IPS DF 6.9 (cell line): ENCODE data around the gene CX3CR1.

ENCODE experiments used
- DNase-seq: peaks from one replicate; pipeline ENCODE4 v3.0.0-alpha.2; 2013; ENCODE audit warnings: low read depth, low spot score
- H3K27ac ChIP-seq: one replicate; pipeline ENCODE4 v1.5.1; 2013; ENCODE audit warnings: low read length, control low read depth
- H3K27me3 ChIP-seq: 2 replicates; pipeline ENCODE4 v1.6.1; 2013; ENCODE audit warnings: mild to moderate bottlenecking, low read length; ENCODE audit not compliant: control insufficient read depth, insufficient read depth
- H3K36me3 ChIP-seq: 2 replicates; pipeline ENCODE4 v1.6.1; 2013; ENCODE audit warnings: low read length; ENCODE audit not compliant: control insufficient read depth, insufficient read depth
- H3K4me1 ChIP-seq: 2 replicates; pipeline ENCODE4 v1.6.1; 2013; ENCODE audit warnings: low read length; ENCODE audit not compliant: control insufficient read depth, insufficient read depth
- H3K4me3 ChIP-seq: 2 replicates; pipeline ENCODE4 v1.5.1; 2013; ENCODE audit warnings: mild to moderate bottlenecking, low read length
- H3K9me3 ChIP-seq: 2 replicates; pipeline ENCODE4 v1.6.1; 2013; ENCODE audit warnings: low read length, inconsistent platforms; ENCODE audit not compliant: control insufficient read depth, insufficient read depth
- WGBS: extraction: QIAGEN DNeasy Blood & Tissue Kit; methylation state at CpG from one replicate; pipeline ENCODE4 v1.1.7; 2013; ENCODE audit warnings: mixed read lengths, missing lambda C conversion rate; ENCODE audit not compliant: insufficient read length, insufficient coverage; 5-methylcytosine and 5-hydroxymethylcytosine counted together

Gene CX3CR1

GRCh38 chr3:39318301-39318700, 38.5 kb upstream of the CX3CR1 start:
- H3K4me3 ChIP-seq, result no peak overlapping the region
- no peak for DNase-seq
- H3K9me3 ChIP-seq, result no peaks in the 10 kb centered on the region
- no peaks in the 10 kb centered on the region for H3K27me3 ChIP-seq
- no peaks in the 10 kb centered on the region for H3K4me1 ChIP-seq
- no CpG with 5 or more reads among the region's 1 CpG for WGBS
- H3K27ac ChIP-seq, result no peak overlapping the region
- H3K36me3 ChIP-seq, result no peaks in the 10 kb centered on the region

GRCh38 chr3:39317571-39318169, 37.8 kb upstream of the CX3CR1 start:
- H3K27ac ChIP-seq, result no peak overlapping the region
- no peak overlapping the region for H3K4me3 ChIP-seq
- no peak for DNase-seq
- H3K36me3 ChIP-seq, result no peaks in the 10 kb centered on the region
- WGBS, result no CpG with 5 or more reads among the region's 2 CpGs
- H3K9me3 ChIP-seq, result no peaks in the 10 kb centered on the region
- H3K4me1 ChIP-seq, result no peaks in the 10 kb centered on the region
- no peaks in the 10 kb centered on the region for H3K27me3 ChIP-seq

- no peak for DNase-seq
- no peaks in the 10 kb centered on the region for H3K9me3 ChIP-seq
- no CpG with 5 or more reads among the region's 1 CpG for WGBS
Observed at GRCh38 chr3:39315420-39315819, 35.6 kb upstream of the CX3CR1 start.

GRCh38 chr3:39313289-39313688, 33.5 kb upstream of the CX3CR1 start:
- no peaks in the 10 kb centered on the region for H3K27me3 ChIP-seq
- no peaks in the 10 kb centered on the region for H3K36me3 ChIP-seq
- no peak overlapping the region for H3K4me3 ChIP-seq
- no peak for DNase-seq
- no peaks in the 10 kb centered on the region for H3K4me1 ChIP-seq
- no peak overlapping the region for H3K27ac ChIP-seq
- no peaks in the 10 kb centered on the region for H3K9me3 ChIP-seq

More at GRCh38 chr3:39315420-39315819, 35.6 kb upstream of the CX3CR1 start:
- Histone ChIP-seq H3K4me3 (no peak overlapping the region), H3K36me3 (no peaks in the 10 kb centered on the region), H3K27me3 (no peaks in the 10 kb centered on the region), H3K27ac (no peak overlapping the region), H3K4me1 (no peaks in the 10 kb centered on the region)

- no CpG with 5 or more reads among the region's 2 CpGs for WGBS
- H3K27me3 ChIP-seq, result no peaks in the 10 kb centered on the region
- H3K4me3 ChIP-seq, result no peak overlapping the region
- no peaks in the 10 kb centered on the region for H3K9me3 ChIP-seq
- no peaks in the 10 kb centered on the region for H3K36me3 ChIP-seq
- DNase-seq, result no peak
- H3K27ac ChIP-seq, result no peak overlapping the region
- H3K4me1 ChIP-seq, result no peaks in the 10 kb centered on the region; the same call in 1 of the 2 replicates
Observed at GRCh38 chr3:39302178-39302577, 22.3 kb upstream of the CX3CR1 start.

- Histone ChIP-seq H3K27me3 (no peaks in the 10 kb centered on the region), H3K9me3 (no peaks in the 10 kb centered on the region), H3K27ac (no peak overlapping the region), H3K36me3 (no peaks in the 10 kb centered on the region), H3K4me1 (no peaks in the 10 kb centered on the region; the same call in 1 of the 2 replicates), H3K4me3 (no peak overlapping the region)
- no peak for DNase-seq
Observed at GRCh38 chr3:39299279-39299678, 19.4 kb upstream of the CX3CR1 start.

GRCh38 chr3:39296197-39297077, 16.6 kb upstream of the CX3CR1 start:
- H3K27ac ChIP-seq, result no peak overlapping the region
- no peaks in the 10 kb centered on the region; the same call in 1 of the 2 replicates for H3K4me1 ChIP-seq
- no peaks in the 10 kb centered on the region for H3K36me3 ChIP-seq
- no peaks in the 10 kb centered on the region for H3K27me3 ChIP-seq
- no peak for DNase-seq
- H3K4me3 ChIP-seq, result no peak overlapping the region
- H3K9me3 ChIP-seq, result no peaks in the 10 kb centered on the region
- no CpG with 5 or more reads among the region's 4 CpGs for WGBS

- H3K36me3 ChIP-seq, result no peaks in the 10 kb centered on the region
- H3K9me3 ChIP-seq, result no peaks in the 10 kb centered on the region
- no peak overlapping the region for H3K27ac ChIP-seq
- WGBS, result no CpG with 5 or more reads among the region's 5 CpGs
- no peak for DNase-seq
- no peak overlapping the region for H3K4me3 ChIP-seq
- H3K4me1 ChIP-seq, result no peaks in the 10 kb centered on the region; the same call in 1 of the 2 replicates
- no peaks in the 10 kb centered on the region for H3K27me3 ChIP-seq
Observed at GRCh38 chr3:39295184-39295775, 15.4 kb upstream of the CX3CR1 start.

- H3K36me3 ChIP-seq, result no peaks in the 10 kb centered on the region
- H3K4me3 ChIP-seq, result no peak overlapping the region
- H3K27ac ChIP-seq, result no peak overlapping the region
- no CpG with 5 or more reads among the region's 10 CpGs for WGBS
- H3K27me3 ChIP-seq, result no peaks in the 10 kb centered on the region
- H3K4me1 ChIP-seq, result no peaks in the 10 kb centered on the region; the same call in 1 of the 2 replicates
- DNase-seq, result no peak
- H3K9me3 ChIP-seq, result no peaks in the 10 kb centered on the region
Observed at GRCh38 chr3:39294446-39295183, 14.8 kb upstream of the CX3CR1 start.

GRCh38 chr3:39292961-39293360, 13.1 kb upstream of the CX3CR1 start:
- Histone ChIP-seq H3K27ac (no peak overlapping the region), H3K36me3 (no peaks in the 10 kb centered on the region), H3K27me3 (no peaks in the 10 kb centered on the region), H3K9me3 (no peaks in the 10 kb centered on the region), H3K4me3 (no peak overlapping the region), H3K4me1 (no peaks in the 10 kb centered on the region)
- WGBS, result no CpG with 5 or more reads among the region's 4 CpGs
- DNase-seq, result no peak
